ENCODE results near the gene FCER1G.

DNA sequence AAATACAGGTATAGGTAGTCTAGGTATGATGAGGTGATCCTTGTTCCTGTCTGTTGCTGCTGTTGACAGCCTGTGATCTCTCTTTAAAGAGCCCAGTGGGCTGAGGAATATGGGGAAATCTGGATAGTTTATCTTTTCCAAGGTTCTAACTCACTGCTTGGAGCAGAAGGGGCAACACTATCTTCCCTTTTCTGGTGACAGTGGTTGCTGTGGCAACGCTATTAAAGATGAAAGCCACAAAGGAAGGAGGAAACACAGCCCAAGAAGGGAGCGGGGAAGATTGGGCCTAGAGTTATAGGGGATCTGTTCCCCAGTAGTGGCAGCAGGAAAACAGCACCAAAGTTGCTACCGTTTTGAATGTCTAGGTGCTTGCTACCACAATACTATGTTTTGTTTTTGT is 52.2 kb downstream of the FCER1G start:
- TF ChIP-seq, protein P1, sequence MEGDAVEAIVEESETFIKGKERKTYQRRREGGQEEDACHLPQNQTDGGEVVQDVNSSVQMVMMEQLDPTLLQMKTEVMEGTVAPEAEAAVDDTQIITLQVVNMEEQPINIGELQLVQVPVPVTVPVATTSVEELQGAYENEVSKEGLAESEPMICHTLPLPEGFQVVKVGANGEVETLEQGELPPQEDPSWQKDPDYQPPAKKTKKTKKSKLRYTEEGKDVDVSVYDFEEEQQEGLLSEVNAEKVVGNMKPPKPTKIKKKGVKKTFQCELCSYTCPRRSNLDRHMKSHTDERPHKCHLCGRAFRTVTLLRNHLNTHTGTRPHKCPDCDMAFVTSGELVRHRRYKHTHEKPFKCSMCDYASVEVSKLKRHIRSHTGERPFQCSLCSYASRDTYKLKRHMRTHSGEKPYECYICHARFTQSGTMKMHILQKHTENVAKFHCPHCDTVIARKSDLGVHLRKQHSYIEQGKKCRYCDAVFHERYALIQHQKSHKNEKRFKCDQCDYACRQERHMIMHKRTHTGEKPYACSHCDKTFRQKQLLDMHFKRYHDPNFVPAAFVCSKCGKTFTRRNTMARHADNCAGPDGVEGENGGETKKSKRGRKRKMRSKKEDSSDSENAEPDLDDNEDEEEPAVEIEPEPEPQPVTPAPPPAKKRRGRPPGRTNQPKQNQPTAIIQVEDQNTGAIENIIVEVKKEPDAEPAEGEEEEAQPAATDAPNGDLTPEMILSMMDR (IDR thresholded peaks at IDR 0.05), result no peak
- TF ChIP-seq POLR2AphosphoS5 (IDR thresholded peaks at IDR 0.05), result no peak
